ENCODE data around the gene GPALPP1.
"Not testable (repeated sequence)": the region's sequence is repeated elsewhere in the genome, so short reads cannot be mapped to it uniquely, and the experiment has no call there.

GPALPP1 gene

DNA sequence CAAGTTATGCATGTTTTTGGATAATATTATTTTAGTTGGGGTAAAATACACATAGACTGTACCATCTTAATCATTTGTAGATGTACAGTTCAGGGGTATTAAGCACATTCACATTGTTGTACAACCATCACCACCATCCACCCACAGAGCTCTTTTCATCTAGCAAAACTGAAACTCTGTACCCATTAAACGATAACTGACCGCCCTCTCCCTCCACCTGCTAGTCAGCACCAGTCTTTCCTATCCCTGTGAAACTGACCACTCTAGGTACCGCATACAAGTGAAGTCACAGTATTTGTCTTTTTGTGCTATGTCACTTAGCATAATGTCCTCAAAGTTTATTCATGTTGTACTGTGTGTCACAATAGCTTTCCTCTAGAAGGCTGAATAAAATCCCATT is 70.7 kb downstream of the GPALPP1 start:
- no peak for DNase-seq (ENCODE audit: low read depth in 1 of 2, low spot score in 1 of 2)

GRCh38 chr13:45063261-45063860 is 74.0 kb downstream of the GPALPP1 start:
- DNase-seq (ENCODE audit: low read depth in 1 of 2, low spot score in 1 of 2): no peak

GRCh38 chr13:45063889-45064288 is 74.6 kb downstream of the GPALPP1 start:
- not testable (repeated sequence) for DNase-seq (ENCODE audit: low read depth in 1 of 2, low spot score in 1 of 2)

DNA sequence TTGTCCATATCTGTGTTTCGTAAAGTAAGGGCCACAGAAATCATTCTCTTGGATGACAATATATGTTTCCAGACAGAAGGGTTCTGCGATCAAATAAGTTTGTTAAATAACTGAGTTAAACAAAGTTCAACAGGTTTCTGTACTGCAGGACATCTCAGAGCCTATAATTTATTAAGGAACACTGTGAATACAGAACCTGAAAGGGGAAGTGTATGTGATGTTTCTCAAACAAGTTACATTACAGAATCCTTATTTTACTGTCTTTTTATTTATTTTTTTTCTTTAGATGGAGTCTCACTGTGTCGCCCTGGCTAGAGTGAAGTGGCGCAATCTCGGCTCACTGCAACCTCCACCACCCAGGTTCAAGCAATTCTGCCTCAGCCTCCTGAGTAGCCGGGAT is 75.6 kb downstream of the GPALPP1 start:
- no peak for DNase-seq (ENCODE audit: low read depth in 1 of 2, low spot score in 1 of 2)

DNA sequence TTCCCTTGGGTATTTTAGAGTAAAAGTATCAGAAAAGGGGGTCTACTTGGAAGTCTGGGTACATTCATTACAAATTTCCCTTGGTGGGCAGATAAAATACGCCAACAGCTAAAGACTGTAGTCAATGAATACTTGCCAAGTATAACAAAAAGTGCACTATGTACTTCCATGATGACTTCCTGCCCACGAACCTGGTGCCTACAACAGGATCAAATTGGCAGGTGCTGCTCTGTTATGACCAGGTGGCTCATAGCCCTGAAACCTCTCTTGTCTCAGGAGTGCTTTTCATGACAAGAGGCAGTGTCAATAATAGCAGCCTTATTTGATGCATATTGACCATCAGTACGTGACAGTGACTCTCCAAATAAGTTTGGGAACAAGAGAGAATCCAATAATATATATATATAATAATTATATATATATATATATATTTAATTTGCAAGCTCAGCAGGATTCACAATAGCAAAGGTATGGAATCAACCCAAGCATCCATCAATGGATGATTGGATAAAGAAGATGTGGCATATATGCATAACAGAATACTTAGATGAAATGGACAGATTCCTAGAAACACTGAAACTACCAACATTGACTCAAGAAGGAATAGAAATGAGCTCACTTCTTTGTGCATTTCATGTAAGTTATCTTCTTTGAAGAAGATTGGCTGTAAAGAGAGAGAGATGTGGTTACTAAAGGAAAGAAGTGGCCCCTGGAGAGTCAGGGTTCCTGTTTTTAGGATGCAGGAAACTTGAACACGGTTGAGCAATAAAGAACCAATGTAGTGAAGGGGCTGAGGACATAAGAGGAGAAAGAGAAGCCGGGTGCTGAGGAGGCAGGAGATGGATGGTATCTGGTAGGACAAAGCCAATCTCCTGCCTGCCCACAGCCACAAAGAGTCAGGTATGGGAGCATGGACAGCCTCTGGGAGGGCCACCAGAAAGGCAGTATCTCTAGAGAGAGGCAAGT is 79.0 kb downstream of the GPALPP1 start:
- DNase-seq (ENCODE audit: low read depth in 1 of 2, low spot score in 1 of 2): no peak

GRCh38 chr13:45073809-45074208 is 84.5 kb downstream of the GPALPP1 start:
- DNase-seq (ENCODE audit: low read depth in 1 of 2, low spot score in 1 of 2): no peak

DNA sequence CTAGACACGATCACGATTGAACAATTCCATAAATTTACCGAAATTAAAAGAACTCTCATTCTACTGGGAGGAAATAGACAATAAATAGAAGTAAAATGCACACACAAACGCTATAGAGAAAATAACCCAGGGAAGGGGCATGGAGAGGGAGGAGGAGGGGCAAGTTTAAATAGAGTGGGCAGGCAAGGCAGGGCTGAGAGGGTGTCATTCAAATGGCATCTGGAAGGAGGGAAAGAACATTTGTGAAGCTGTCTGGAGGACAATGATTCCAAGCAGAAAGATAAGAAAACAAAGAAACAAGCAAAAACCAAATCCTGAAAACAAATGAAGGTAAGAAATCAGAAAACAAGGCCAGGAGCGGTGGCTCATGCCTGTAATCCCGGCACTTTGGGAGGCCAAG is 85.4 kb downstream of the GPALPP1 start:
- no peak for DNase-seq (ENCODE audit: low read depth in 1 of 2, low spot score in 1 of 2)

- DNase-seq (ENCODE audit: low read depth in 1 of 2, low spot score in 1 of 2): no peak
Measured at GRCh38 chr13:45078003-45078402, 88.7 kb downstream of the GPALPP1 start.
